Stimulated activated CD4-positive, alpha-beta T cell treated with anti-CD3 and anti-CD28 coated beads, Interleukin-4, amount 100 ng/mL, for 4 hours (primary cell): ENCODE results near the gene TPGS1.
A peak's percentile ranks its signal among the peaks of the same experiment; 100 is the strongest.
"Not testable (repeated sequence)": the region's sequence is repeated elsewhere in the genome, so short reads cannot be mapped to it uniquely, and the experiment has no call there.

ENCODE experiments used
- DNase-seq, 2 experiments: peaks; one replicate each; pipeline ENCODE4 v3.0.0-alpha.2; 2020

TPGS1 gene

GRCh38 chr19:478236-478903 lies 28.9 kb upstream of the TPGS1 start:
- no peak for DNase-seq

DNA sequence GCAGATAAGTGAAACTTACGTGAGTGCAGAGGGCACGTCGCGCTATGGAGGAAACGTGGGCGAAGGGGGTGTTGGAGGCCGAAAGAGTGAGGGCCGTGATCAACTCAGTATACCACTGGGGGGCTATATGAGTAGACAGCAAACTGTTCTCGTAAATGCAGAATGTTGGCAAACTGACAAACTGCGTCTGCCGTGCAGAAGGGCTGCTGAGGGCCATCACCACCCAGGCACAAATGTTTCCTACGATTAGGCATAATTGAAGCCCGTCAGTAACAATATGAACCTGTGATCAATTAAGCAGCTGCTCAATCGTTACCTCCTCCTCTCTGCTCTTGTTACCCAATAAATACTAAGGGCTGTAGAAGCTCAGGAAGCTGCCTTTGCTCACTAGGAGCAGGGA lies 28.3 kb upstream of the TPGS1 start:
- no peak for DNase-seq

DNA sequence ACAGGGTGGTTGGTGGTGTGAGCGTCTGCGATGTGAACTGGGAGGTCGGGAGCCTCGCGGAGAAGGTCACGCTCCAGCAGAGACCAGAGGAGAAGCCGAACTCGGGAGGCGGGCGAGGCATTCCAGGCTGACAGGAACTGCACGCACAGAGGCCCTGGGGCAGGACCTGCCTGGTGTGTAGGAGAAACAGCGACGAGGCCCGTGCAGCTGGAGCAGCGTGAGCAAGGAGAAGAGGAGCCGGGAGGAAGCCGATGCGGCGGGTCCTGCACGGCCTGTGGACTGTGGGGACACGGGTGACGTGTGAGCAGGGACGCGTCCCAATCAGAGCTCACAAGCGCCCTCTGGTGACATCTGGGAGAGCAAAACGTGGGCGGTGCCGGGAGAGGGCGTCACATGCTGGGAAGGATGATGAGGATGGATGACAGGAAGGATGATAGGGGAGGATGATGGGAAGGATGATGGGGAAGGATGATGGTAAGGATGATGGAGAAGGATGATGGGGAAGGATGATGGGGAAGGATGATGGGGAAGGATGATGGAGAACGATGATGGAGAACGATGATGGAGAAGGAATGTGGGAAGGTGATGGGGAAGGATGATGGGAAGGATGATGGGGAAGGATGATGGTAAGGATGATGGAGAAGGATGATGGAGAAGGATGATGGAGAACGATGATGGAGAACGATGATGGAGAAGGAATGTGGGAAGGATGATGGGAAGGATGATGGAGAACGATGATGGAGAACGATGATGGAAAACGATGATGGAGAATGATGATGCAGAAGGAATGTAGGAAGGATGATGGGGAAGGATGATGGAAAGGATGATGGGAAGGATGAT lies 27.1 kb upstream of the TPGS1 start:
- peak in 1 of 2 experiments; percentile 40 for DNase-seq

GRCh38 chr19:481100-481499 lies 26.2 kb upstream of the TPGS1 start:
- not testable (repeated sequence) for DNase-seq

DNA sequence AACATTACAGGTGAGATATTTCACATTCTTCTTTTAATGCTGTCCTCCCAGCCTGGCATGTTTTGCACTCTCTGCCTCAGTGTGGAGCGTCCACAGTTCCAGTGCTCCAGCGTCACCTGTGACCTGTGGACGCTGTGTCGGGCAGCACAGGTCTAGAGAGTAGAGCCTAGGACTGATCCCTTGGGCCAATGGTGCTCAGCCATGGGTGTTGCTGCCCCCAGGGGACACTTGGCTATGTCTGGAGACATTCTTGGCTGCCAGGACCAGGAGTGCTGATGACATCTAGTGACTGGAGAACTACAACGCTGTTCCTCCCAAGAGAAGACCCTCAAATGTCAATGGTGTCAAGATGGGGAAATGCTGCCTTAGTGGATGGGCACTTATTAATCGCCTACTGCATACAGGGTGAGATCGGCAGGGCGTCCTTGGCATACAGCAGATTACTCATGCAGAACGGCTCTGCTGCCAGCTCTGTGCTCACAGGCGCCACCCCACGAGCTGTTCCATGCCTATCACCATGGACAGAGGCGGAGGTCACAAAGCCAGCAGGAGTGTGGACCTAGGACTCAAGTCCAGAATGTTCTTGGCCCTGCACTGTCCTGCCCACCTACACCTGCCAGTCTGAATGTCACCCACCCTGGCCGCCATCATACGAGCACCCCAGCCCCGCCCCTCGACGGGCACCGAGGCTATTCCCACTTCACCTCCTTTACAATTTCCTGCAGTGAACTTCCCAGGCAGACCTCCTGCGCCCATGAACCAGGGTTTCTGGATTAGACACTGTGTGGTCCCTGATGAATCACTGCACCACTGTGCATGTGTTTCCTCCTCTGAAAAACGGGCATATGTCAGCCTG lies 24.9 kb upstream of the TPGS1 start:
- DNase-seq, result no peak

DNA sequence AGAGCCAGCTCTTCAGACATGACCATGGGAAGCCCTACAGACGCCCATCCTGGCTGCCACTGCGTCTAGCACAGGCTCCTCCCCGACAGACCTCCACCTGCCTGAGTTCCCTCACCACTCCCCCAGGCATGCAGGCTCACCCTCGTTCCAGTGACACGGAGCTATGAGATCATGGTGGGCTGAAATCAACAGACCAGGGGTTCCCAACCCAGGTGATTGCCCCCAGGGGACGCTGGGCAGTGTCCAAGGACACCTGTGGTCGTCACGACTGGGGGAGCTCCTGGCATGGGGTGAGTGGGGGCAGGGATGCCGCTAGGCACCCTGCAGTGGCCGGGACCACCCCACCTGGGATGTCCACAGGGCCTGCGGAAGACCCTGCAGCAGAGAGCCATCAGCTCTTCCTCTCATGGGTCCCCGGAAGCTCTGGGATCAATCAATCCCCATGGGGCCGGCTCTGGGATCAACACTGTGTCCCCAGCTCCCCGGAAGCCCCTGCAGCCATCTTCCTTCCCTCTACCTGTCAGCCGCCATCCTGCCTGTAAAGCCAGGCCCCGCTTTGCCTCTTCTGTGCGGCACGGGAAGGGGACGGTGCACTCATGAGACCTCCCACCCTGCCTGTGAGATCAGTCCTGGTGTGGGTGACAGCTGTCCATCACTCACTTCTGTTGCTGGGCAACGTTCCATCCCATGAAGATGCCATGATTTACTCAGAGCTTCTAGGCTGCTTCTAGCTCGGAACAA lies 23.8 kb upstream of the TPGS1 start:
- no peak for DNase-seq

- no peak for DNase-seq
These were observed 22.8 kb upstream of the TPGS1 start for GRCh38 chr19:484494-484893.

- no peak for DNase-seq
These were observed 22.2 kb upstream of the TPGS1 start for GRCh38 chr19:485077-485476.

GRCh38 chr19:485583-486236 lies 21.6 kb upstream of the TPGS1 start:
- DNase-seq, result no peak

- peak; percentile 90 to 97 for DNase-seq
These were observed 18.5 kb upstream of the TPGS1 start for GRCh38 chr19:488505-489417.

GRCh38 chr19:489418-490196 lies 17.7 kb upstream of the TPGS1 start:
- DNase-seq, result no peak

DNA sequence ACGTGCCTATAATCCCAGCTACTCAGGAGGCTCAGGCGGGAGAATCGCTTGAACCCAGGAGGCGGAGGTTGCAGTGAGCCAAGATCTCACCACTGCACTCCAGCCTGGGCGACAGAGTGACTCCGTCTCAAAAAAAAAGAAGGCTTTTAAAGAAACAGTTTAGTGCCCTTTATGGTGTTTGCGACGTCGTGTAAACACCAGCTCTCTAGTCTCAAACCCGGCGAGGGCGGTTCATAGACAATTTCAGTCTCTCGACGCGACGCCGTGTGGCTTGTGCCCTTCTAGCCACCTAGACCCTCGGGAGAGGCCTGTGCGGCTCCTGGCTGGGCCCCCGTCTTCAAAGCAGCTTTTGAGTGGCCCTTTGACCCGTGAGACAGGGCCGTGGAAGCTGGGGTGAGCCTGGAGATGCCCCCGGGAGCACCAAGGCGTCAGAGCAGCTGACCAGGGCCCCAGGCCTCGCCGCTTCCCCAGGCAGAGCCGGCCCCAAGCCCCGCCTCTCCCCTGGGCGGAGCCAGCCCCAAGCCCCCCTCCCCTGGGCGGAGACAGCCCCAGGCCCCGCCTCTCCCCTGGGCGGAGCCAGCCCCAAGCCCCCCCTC lies 16.1 kb upstream of the TPGS1 start:
- DNase-seq, result no peak

DNA sequence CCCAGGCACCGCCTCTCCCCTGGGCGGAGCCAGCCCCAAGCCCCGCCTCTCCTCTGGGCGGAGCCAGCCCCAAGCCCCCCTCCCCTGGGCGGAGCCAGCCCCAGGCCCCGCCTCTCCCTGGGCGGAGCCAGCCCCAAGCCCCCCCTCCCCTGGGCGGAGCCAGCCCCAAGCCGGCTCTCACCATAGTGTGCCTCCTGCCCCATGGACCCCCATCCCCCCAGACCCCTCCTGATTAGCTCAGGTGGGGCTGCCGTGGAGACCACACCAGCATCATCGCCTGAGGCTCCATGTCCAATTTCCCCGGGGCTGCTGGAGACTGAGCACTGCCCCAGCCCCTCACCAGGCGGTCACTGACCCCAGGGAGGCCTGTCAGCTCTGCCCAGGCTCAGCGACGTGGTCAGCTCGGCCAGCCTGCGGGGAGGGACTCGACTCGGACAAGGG lies 15.2 kb upstream of the TPGS1 start:
- no peak for DNase-seq

GRCh38 chr19:493391-494170 lies 13.7 kb upstream of the TPGS1 start:
- no peak for DNase-seq

- no peak for DNase-seq
These were observed 12.9 kb upstream of the TPGS1 start for GRCh38 chr19:494171-495080.

DNA sequence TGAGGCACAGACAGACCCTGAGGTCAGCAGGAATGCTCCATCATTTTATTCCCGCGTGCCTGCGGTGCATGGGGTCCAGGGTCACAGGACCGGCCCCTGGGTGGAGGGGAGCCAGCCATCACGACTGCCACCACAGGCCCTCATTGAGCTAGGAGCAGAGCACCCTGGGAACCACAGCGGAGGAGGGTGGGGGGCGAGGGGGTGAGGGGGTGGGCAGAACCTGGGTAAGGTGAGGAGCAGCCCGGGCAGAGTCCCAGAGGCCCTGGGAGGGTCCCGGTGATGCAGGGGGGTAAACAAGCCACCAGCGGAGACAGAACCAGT lies 12.3 kb upstream of the TPGS1 start:
- no peak for DNase-seq

- DNase-seq, result no peak
These were observed 11.7 kb upstream of the TPGS1 start for GRCh38 chr19:495402-496111.
